Measurements from ENCODE around the gene ITPR3.

- TF ChIP-seq CTCF (IDR thresholded peaks at IDR 0.05; ENCODE audit: low read length) (no peak), EZH2 (IDR thresholded peaks at IDR 0.05; ENCODE audit: borderline replicate concordance, low read length) (no peak)
These were observed 41.2 kb downstream of the ITPR3 start for GRCh38 chr6:33662318-33662717.
